NOMO-1 treated with dmso at 0.1 percent for 144 hours (cell line): ENCODE data around the gene BNIP3.

Experiments used
- DNase-seq: peaks from one replicate; lab custom pipeline; 2025; ENCODE audit not compliant: unreplicated experiment; lab: John Stamatoyannopoulos, UW

The BNIP3 gene

GRCh38 chr10:131978851-131979250 lies 2.9 kb downstream of the BNIP3 start:
- no peak for DNase-seq

- DNase-seq = no peak
Measured at GRCh38 chr10:131978366-131978765, 3.4 kb downstream of the BNIP3 start.

GRCh38 chr10:131977323-131978096 lies 4.2 kb downstream of the BNIP3 start:
- DNase-seq = no peak

- DNase-seq = no peak
Measured at GRCh38 chr10:131975796-131976195, 5.9 kb downstream of the BNIP3 start.

- no peak for DNase-seq
Measured at GRCh38 chr10:131975003-131975402, 6.7 kb downstream of the BNIP3 start.

- no peak for DNase-seq
Measured at GRCh38 chr10:131974034-131974817, 7.5 kb downstream of the BNIP3 start.

- DNase-seq = no peak
Measured at GRCh38 chr10:131973160-131973951, 8.4 kb downstream of the BNIP3 start.

- no peak for DNase-seq
Measured at GRCh38 chr10:131972474-131973071, 9.2 kb downstream of the BNIP3 start.

- DNase-seq = no peak
Measured at GRCh38 chr10:131971591-131971990, 10.1 kb downstream of the BNIP3 start.

- no peak for DNase-seq
Measured at GRCh38 chr10:131970946-131971345, 10.8 kb downstream of the BNIP3 start.

GRCh38 chr10:131968949-131969348 lies 12.8 kb downstream of the BNIP3 start:
- DNase-seq = no peak

GRCh38 chr10:131964298-131964697 lies 17.4 kb downstream of the BNIP3 start:
- no peak for DNase-seq

- DNase-seq = no peak
Measured at GRCh38 chr10:131963811-131964210, 17.9 kb downstream of the BNIP3 start.

GRCh38 chr10:131963350-131963749 lies 18.4 kb downstream of the BNIP3 start:
- no peak for DNase-seq

- DNase-seq = no peak
Measured at GRCh38 chr10:131961777-131962662, 19.7 kb downstream of the BNIP3 start.

GRCh38 chr10:131961047-131961776 lies 20.5 kb downstream of the BNIP3 start:
- no peak for DNase-seq

GRCh38 chr10:131960631-131961046 lies 21.1 kb downstream of the BNIP3 start:
- DNase-seq = no peak

- DNase-seq = no peak
Measured at GRCh38 chr10:131959841-131960240, 21.9 kb downstream of the BNIP3 start.

- DNase-seq = no peak
Measured at GRCh38 chr10:131955591-131956340, 26.0 kb downstream of the BNIP3 start.
